ENCODE data around the gene SLC25A11.

SLC25A11 gene

GRCh38 chr17:4978726-4979125 lies 38.9 kb upstream of the SLC25A11 start:
- H3K27ac ChIP-seq, result no peak overlapping the region
- no peak for TF ChIP-seq CTCF (conservative IDR thresholded peaks at IDR 0.05)

- H3K27ac ChIP-seq, result no peak overlapping the region
- TF ChIP-seq CTCF (conservative IDR thresholded peaks at IDR 0.05), result no peak
These were observed 34.3 kb upstream of the SLC25A11 start for GRCh38 chr17:4974115-4974670.

GRCh38 chr17:4973256-4974114 lies 33.6 kb upstream of the SLC25A11 start:
- no peak for TF ChIP-seq CTCF (conservative IDR thresholded peaks at IDR 0.05)
- H3K27ac ChIP-seq, result no peak overlapping the region

- no peak overlapping the region for H3K27ac ChIP-seq
These were observed 32.9 kb upstream of the SLC25A11 start for GRCh38 chr17:4972752-4973151.

GRCh38 chr17:4972322-4972721 lies 32.5 kb upstream of the SLC25A11 start:
- H3K27ac ChIP-seq, result no peak overlapping the region
- TF ChIP-seq CTCF (conservative IDR thresholded peaks at IDR 0.05), result no peak

More at GRCh38 chr17:4972752-4973151, 32.9 kb upstream of the SLC25A11 start:
- TF ChIP-seq CTCF (conservative IDR thresholded peaks at IDR 0.05), result no peak

GRCh38 chr17:4971826-4972225 lies 32.0 kb upstream of the SLC25A11 start:
- no peak overlapping the region for H3K27ac ChIP-seq
- TF ChIP-seq CTCF (conservative IDR thresholded peaks at IDR 0.05), result no peak

GRCh38 chr17:4970273-4970672 lies 30.4 kb upstream of the SLC25A11 start:
- no peak overlapping the region for H3K27ac ChIP-seq
- no peak for TF ChIP-seq CTCF (conservative IDR thresholded peaks at IDR 0.05)
